ENCODE results near the gene LTBP2.

GRCh38 chr14:74583689-74584434, 28.2 kb downstream of the LTBP2 start:
- TF ChIP-seq FOXM1 (CRISPR knock-in tag; IDR thresholded peaks at IDR 0.05) (no peak), POLR2A (IDR thresholded peaks at IDR 0.05; ENCODE audit: insufficient read depth in 1 of 2, low read depth in 2 of 2, low read length in 2 of 2) (no peak), ZNF644 (CRISPR knock-in tag; IDR thresholded peaks at IDR 0.05; ENCODE audit: low read depth) (no peak), TCF7L2 (IDR thresholded peaks at IDR 0.05; ENCODE audit: low read depth, low read length) (no peak)
- TF ChIP-seq, protein P1, sequence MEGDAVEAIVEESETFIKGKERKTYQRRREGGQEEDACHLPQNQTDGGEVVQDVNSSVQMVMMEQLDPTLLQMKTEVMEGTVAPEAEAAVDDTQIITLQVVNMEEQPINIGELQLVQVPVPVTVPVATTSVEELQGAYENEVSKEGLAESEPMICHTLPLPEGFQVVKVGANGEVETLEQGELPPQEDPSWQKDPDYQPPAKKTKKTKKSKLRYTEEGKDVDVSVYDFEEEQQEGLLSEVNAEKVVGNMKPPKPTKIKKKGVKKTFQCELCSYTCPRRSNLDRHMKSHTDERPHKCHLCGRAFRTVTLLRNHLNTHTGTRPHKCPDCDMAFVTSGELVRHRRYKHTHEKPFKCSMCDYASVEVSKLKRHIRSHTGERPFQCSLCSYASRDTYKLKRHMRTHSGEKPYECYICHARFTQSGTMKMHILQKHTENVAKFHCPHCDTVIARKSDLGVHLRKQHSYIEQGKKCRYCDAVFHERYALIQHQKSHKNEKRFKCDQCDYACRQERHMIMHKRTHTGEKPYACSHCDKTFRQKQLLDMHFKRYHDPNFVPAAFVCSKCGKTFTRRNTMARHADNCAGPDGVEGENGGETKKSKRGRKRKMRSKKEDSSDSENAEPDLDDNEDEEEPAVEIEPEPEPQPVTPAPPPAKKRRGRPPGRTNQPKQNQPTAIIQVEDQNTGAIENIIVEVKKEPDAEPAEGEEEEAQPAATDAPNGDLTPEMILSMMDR (CRISPR knock-in tag; IDR thresholded peaks at IDR 0.05) = no peak

Data from HepG2 (cell line).